OCI-LY7 (cell line): ENCODE measurements around the gene MLLT10. TPM values are rescaled to one million over a fixed set of nuclear protein-coding genes. Genes with fewer than 3 reads are reported as not detected.

Source experiments
- BruUV-seq: library from RNA; stranded (reverse); fragments of 400-500 nt; replicated peaks from 2 replicates; lab custom pipeline; 2021; lab: Mats Ljungman, UMichigan
- CTCF ChIA-PET: fragments of 300-600 bp; sonication (Branson Sonifier 250); formaldehyde crosslinking; loops from one replicate; lab custom pipeline; 2022; ENCODE audit warnings: antibody characterized with exemption; ENCODE audit not compliant: unreplicated experiment; lab: Charles Lee
- POLR2A ChIA-PET: fragments of 300-600 bp; sonication (Branson Sonifier 250); formaldehyde crosslinking; loops from one replicate; lab custom pipeline; 2022; ENCODE audit warnings: antibody characterized with exemption; lab: Charles Lee
- DNase-seq: peaks from one replicate; pipeline ENCODE4 v3.0.0-alpha.2; 2015; ENCODE audit warnings: low spot score
- H2AFZ ChIP-seq: fragments of 200-600 bp; sonication (generic), shearing (Covaris generic); 2 replicates; pipeline ENCODE4 v1.6.1; 2014; ENCODE audit warnings: mild to moderate bottlenecking, antibody characterized with exemption, low read length, moderate library complexity
- H3K27ac ChIP-seq: fragments of 200-600 bp; sonication (generic); 2 replicates; pipeline ENCODE4 v1.5.1; 2014; ENCODE audit warnings: mixed run types, low read depth, mild to moderate bottlenecking, moderate library complexity, low read length, inconsistent platforms; ENCODE audit not compliant: poor library complexity, severe bottlenecking
- H3K36me3 ChIP-seq: fragments of 200-600 bp; sonication (generic); 2 replicates; pipeline ENCODE4 v1.6.1; 2014; ENCODE audit warnings: mild to moderate bottlenecking, antibody characterized with exemption, low read length, moderate library complexity, mixed read lengths; ENCODE audit not compliant: insufficient read depth
- H3K4me1 ChIP-seq: fragments of 200-600 bp; sonication (generic); 2 replicates; pipeline ENCODE4 v1.5.1; 2014; ENCODE audit warnings: mild to moderate bottlenecking, low read length; ENCODE audit not compliant: insufficient read depth, poor library complexity, severe bottlenecking
- H3K4me2 ChIP-seq: fragments of 200-600 bp; sonication (generic); 2 replicates; pipeline ENCODE4 v1.6.1; 2014; ENCODE audit warnings: mild to moderate bottlenecking, low read length
- H3K4me3 ChIP-seq: fragments of 200-600 bp; sonication (generic); 2 replicates; pipeline ENCODE4 v1.5.1; 2014; ENCODE audit warnings: mild to moderate bottlenecking, low read depth, low read length; ENCODE audit not compliant: poor library complexity, severe bottlenecking
- H3K79me2 ChIP-seq: fragments of 200-600 bp; sonication (generic); 2 replicates; pipeline ENCODE4 v1.6.1; 2016; ENCODE audit warnings: low read depth, mild to moderate bottlenecking, low read length, moderate library complexity, mixed read lengths; ENCODE audit not compliant: insufficient read depth
- H3K9me2 ChIP-seq: fragments of 200-600 bp; sonication (generic); 2 replicates; pipeline ENCODE4 v1.6.1; 2016; ENCODE audit warnings: mild to moderate bottlenecking, low read length, mixed read lengths; ENCODE audit not compliant: insufficient read depth
- H3K9me3 ChIP-seq: fragments of 200-600 bp; sonication (generic); 2 replicates; pipeline ENCODE4 v1.6.1; 2014; ENCODE audit warnings: mild to moderate bottlenecking, mixed run types, low read length, mixed read lengths
- H4K20me1 ChIP-seq: fragments of 200-600 bp; sonication (generic); 2 replicates; pipeline ENCODE4 v1.6.1; 2014; ENCODE audit warnings: mild to moderate bottlenecking, antibody characterized with exemption, low read length, moderate library complexity, mixed read lengths; ENCODE audit not compliant: insufficient read depth
- CTCF ChIP-seq: fragments of 200-600 bp; sonication (generic); conservative IDR thresholded peaks from 2 replicates; pipeline ENCODE4 v1.5.1; 2014; ENCODE audit warnings: mild to moderate bottlenecking, antibody characterized with exemption, low read length, moderate library complexity, mixed read lengths
- EZH2phosphoT487 ChIP-seq: fragments of 200-600 bp; sonication (generic); IDR thresholded peaks from 2 replicates; pipeline ENCODE4 v1.6.1; 2018; ENCODE audit warnings: low read depth, borderline replicate concordance, mild to moderate bottlenecking, mixed run types, antibody characterized with exemption, low read length, moderate library complexity, mixed read lengths
- intact Hi-C: fragments of 100-400 bp; cut with micrococcal nuclease; formaldehyde crosslinking; loops from one replicate; pipeline ENCODE4 v1.10.0; 2022; ENCODE audit not compliant: unreplicated experiment
- total RNA-seq, 2 experiments: library from RNA; depleted of rRNA in 1 of 2; stranded (reverse); fragments of >200 nt in 1 of 2; shearing (Covaris generic) in 1 of 2; gene quantifications; 2 replicates each; pipeline ENCODE4 v1.2.3, GENCODE V29; 2014 to 2022

Gene MLLT10
- total RNA-seq, 2 experiments from 2014 or later = 68.4 to 74.0 TPM

DNA sequence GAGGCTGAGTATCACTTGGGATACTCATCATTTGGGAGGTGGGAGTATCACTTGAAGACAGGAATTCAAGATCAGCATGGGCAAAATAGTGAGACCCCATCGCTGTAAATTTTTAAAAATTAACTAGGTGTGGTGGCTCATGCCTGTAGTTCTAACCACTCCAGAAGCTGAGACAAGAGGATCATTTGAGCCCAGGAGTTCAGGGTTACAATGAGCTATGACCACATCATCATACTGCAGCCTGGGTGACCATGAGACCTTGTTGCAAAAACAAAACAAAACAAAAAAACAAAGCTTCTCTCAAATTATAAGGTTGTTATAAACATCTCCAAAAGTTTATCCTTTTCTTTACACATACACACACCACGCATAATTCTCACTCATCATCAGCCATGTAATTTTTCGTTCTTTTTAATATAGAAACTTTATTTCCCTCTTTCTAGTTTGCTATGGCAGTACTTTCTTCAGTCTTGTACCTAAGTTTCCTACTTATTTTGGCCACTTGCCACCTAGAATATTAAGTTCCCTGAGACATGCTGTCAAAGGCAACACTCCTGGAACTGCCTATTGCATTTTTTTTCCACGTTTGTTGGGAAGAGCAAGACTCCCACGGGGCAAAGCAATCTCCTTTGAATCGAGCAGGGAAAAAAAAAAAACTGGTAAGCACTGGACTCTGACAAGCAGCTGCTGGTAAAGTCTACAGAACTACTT lies 45.6 kb upstream of the MLLT10 start:
- H3K9me2 ChIP-seq = no peaks in the 10 kb centered on the region
- no peaks in the 10 kb centered on the region for H3K79me2 ChIP-seq
- H3K9me3 ChIP-seq = no peaks in the 10 kb centered on the region
- H3K4me2 ChIP-seq = no peak overlapping the region
- intact Hi-C loops = no loop called here
- H4K20me1 ChIP-seq = no peaks in the 10 kb centered on the region
- H3K4me1 ChIP-seq = no peaks in the 10 kb centered on the region
- no peaks in the 10 kb centered on the region for H3K36me3 ChIP-seq
- no peak overlapping the region for H3K27ac ChIP-seq
- no peak overlapping the region for H3K4me3 ChIP-seq
- no peak for TF ChIP-seq CTCF
- TF ChIP-seq EZH2phosphoT487 = no peak
- no peak overlapping the region for H2AFZ ChIP-seq
- CTCF ChIA-PET = no interaction called here
- DNase-seq = no peak
- BruUV-seq = no TSS peak
- POLR2A ChIA-PET = interaction anchor here (0.5 kb wide), 1 partner anchor 80 kb away, joined by 5 read pairs; no protein-coding TSS in a partner anchor

- no peak overlapping the region for H3K4me3 ChIP-seq
- H3K9me2 ChIP-seq = no peaks in the 10 kb centered on the region
- intact Hi-C loops = no loop called here
- no peak for TF ChIP-seq EZH2phosphoT487
- no peak for TF ChIP-seq CTCF
- no peaks in the 10 kb centered on the region for H3K79me2 ChIP-seq
- no peak for DNase-seq
- H4K20me1 ChIP-seq = no peaks in the 10 kb centered on the region
- no peaks in the 10 kb centered on the region for H3K9me3 ChIP-seq
- H3K27ac ChIP-seq = no peak overlapping the region
- CTCF ChIA-PET = no interaction called here
- H3K4me1 ChIP-seq = no peaks in the 10 kb centered on the region
- no TSS peak for BruUV-seq
- no peaks in the 10 kb centered on the region for H3K36me3 ChIP-seq
- H2AFZ ChIP-seq = no peak overlapping the region
- POLR2A ChIA-PET = interaction anchor here (0.5 kb wide), 2 partner anchors 226 to 562 kb away, joined by 3 read pairs; no protein-coding TSS in a partner anchor
- H3K4me2 ChIP-seq = no peak overlapping the region
Measured at GRCh38 chr10:21488957-21489446, 45.0 kb upstream of the MLLT10 start.
